HEK293 (cell line): Measurements from ENCODE around the gene DOCK9.

Experiments used
- CTCF ChIA-PET: fragments of 350-600 bp; formaldehyde crosslinking; extraction: SDS; loops from one replicate; lab custom pipeline; 2021; ENCODE audit warnings: antibody characterized with exemption; lab: Yijun Ruan, JAX
- POLR2A ChIA-PET: fragments of 300-600 bp; formaldehyde crosslinking; extraction: SDS; loops from one replicate; lab custom pipeline; 2020; ENCODE audit warnings: antibody characterized with exemption, inconsistent platforms; lab: Yijun Ruan, JAX
- H3K27ac ChIP-seq: fragments of 200-500 bp; sonication (Bioruptor generic); 2 replicates; pipeline ENCODE4 v1.5.1; 2014; ENCODE audit warnings: low read depth, low read length, control low read depth, inconsistent platforms; ENCODE audit errors: extremely low read depth
- H3K36me3 ChIP-seq, 2 experiments: fragments of 200-500 bp in 1 of 2; sonication (Bioruptor generic) in 1 of 2; 1 replicate in 1 of 2; 2 replicates in 1 of 2; pipeline ENCODE4 v1.5.1; 2014 to 2017; ENCODE audit warnings: inconsistent platforms in 2 of 2, low read length in 2 of 2; ENCODE audit not compliant: control insufficient read depth in 2 of 2, insufficient read depth in 1 of 2
- H3K4me1 ChIP-seq: fragments of 200-500 bp; sonication (Bioruptor generic); 2 replicates; pipeline ENCODE4 v1.5.1; 2014; ENCODE audit warnings: mild to moderate bottlenecking, low read length, inconsistent platforms; ENCODE audit not compliant: control insufficient read depth, insufficient read depth
- H3K4me3 ChIP-seq: 2 replicates; pipeline ENCODE4 v1.5.1; 2011; ENCODE audit warnings: low read depth, mild to moderate bottlenecking, control low read depth, low read length, moderate library complexity
- H3K9me3 ChIP-seq: fragments of 200-500 bp; sonication (Bioruptor generic); 2 replicates; pipeline ENCODE4 v1.5.1; 2014; ENCODE audit warnings: low read depth, low read length, inconsistent platforms; ENCODE audit not compliant: control insufficient read depth, insufficient read depth
- CTCF ChIP-seq: fragments of 450-650 bp; formaldehyde crosslinking; IDR thresholded peaks from 2 replicates; pipeline ENCODE4 v1.5.1; 2016; ENCODE audit warnings: missing biosample characterization, missing genetic modification characterization
- HOXD13 ChIP-seq: sonication (generic); formaldehyde crosslinking; IDR thresholded peaks from 2 replicates; pipeline ENCODE4 v1.8.0; 2022; ENCODE audit warnings: missing genetic modification reagents, borderline replicate concordance
- KLF9 ChIP-seq: fragments of 450-650 bp; formaldehyde crosslinking; IDR thresholded peaks from 2 replicates; pipeline ENCODE4 v1.5.1; 2016; ENCODE audit warnings: missing biosample characterization, missing genetic modification characterization, low read depth
- PRDM2 ChIP-seq: fragments of 450-650 bp; formaldehyde crosslinking; IDR thresholded peaks from 2 replicates; pipeline ENCODE4 v1.5.1; 2016; ENCODE audit warnings: missing biosample characterization, missing genetic modification characterization, borderline replicate concordance
- PRDM4 ChIP-seq: fragments of 450-650 bp; formaldehyde crosslinking; IDR thresholded peaks from 2 replicates; pipeline ENCODE4 v1.5.1; 2017; ENCODE audit warnings: missing biosample characterization, missing genetic modification characterization
- ZBTB1 ChIP-seq: fragments of 450-650 bp; formaldehyde crosslinking; IDR thresholded peaks from 2 replicates; pipeline ENCODE4 v1.5.1; 2016; ENCODE audit warnings: missing biosample characterization, missing genetic modification characterization
- ZIC2 ChIP-seq: fragments of 450-650 bp; formaldehyde crosslinking; IDR thresholded peaks from 2 replicates; pipeline ENCODE4 v1.5.1; 2016; ENCODE audit warnings: missing biosample characterization, missing genetic modification characterization
- ZNF2 ChIP-seq: fragments of 450-650 bp; formaldehyde crosslinking; IDR thresholded peaks from 2 replicates; pipeline ENCODE4 v1.5.1; 2016; ENCODE audit warnings: missing biosample characterization, missing genetic modification characterization
- ZNF221 ChIP-seq: fragments of 450-650 bp; formaldehyde crosslinking; IDR thresholded peaks from 2 replicates; pipeline ENCODE4 v1.5.1; 2017; ENCODE audit warnings: missing biosample characterization, missing genetic modification characterization, borderline replicate concordance
- ZNF23 ChIP-seq: fragments of 450-650 bp; formaldehyde crosslinking; IDR thresholded peaks from 2 replicates; pipeline ENCODE4 v1.5.1; 2016; ENCODE audit warnings: missing biosample characterization, missing genetic modification characterization, borderline replicate concordance
- ZNF248 ChIP-seq: fragments of 450-650 bp; formaldehyde crosslinking; IDR thresholded peaks from 2 replicates; pipeline ENCODE4 v1.5.1; 2017; ENCODE audit warnings: missing biosample characterization, missing genetic modification characterization
- ZNF302 ChIP-seq: fragments of 450-650 bp; formaldehyde crosslinking; IDR thresholded peaks from 2 replicates; pipeline ENCODE4 v1.5.1; 2016; ENCODE audit warnings: missing biosample characterization, missing genetic modification characterization, low read depth
- ZNF473 ChIP-seq: fragments of 450-650 bp; formaldehyde crosslinking; IDR thresholded peaks from 2 replicates; pipeline ENCODE4 v1.5.1; 2017; ENCODE audit warnings: missing biosample characterization, missing genetic modification characterization
- ZNF510 ChIP-seq: fragments of 450-650 bp; formaldehyde crosslinking; IDR thresholded peaks from 2 replicates; pipeline ENCODE4 v1.5.1; 2018; ENCODE audit warnings: mild to moderate bottlenecking, missing genetic modification characterization, missing biosample characterization; ENCODE audit not compliant: insufficient replicate concordance
- ZNF521 ChIP-seq: fragments of 450-650 bp; formaldehyde crosslinking; IDR thresholded peaks from 2 replicates; pipeline ENCODE4 v1.5.1; 2017; ENCODE audit warnings: missing biosample characterization, mild to moderate bottlenecking, missing genetic modification characterization
- ZNF530 ChIP-seq: fragments of 450-650 bp; formaldehyde crosslinking; IDR thresholded peaks from 2 replicates; pipeline ENCODE4 v1.5.1; 2016; ENCODE audit warnings: low read depth, missing biosample characterization, missing genetic modification characterization
- ZNF596 ChIP-seq: fragments of 450-650 bp; IDR thresholded peaks from 2 replicates; pipeline ENCODE4 v1.5.0; 2018; ENCODE audit warnings: missing biosample characterization, mild to moderate bottlenecking, missing genetic modification characterization, moderate library complexity
- ZNF600 ChIP-seq: fragments of 450-650 bp; formaldehyde crosslinking; IDR thresholded peaks from 2 replicates; pipeline ENCODE4 v1.5.1; 2016; ENCODE audit warnings: missing biosample characterization, missing genetic modification characterization
- ZNF624 ChIP-seq: fragments of 450-650 bp; formaldehyde crosslinking; IDR thresholded peaks from 2 replicates; pipeline ENCODE4 v1.5.1; 2017; ENCODE audit warnings: missing biosample characterization, missing genetic modification characterization
- ZNF629 ChIP-seq: fragments of 450-650 bp; formaldehyde crosslinking; IDR thresholded peaks from 2 replicates; pipeline ENCODE4 v1.5.1; 2017; ENCODE audit warnings: missing biosample characterization, missing genetic modification characterization
- ZNF660 ChIP-seq: fragments of 450-650 bp; IDR thresholded peaks from 2 replicates; pipeline ENCODE4 v1.5.1; 2018; ENCODE audit warnings: missing biosample characterization, mild to moderate bottlenecking, missing genetic modification characterization
- ZSCAN23 ChIP-seq: fragments of 450-650 bp; formaldehyde crosslinking; IDR thresholded peaks from 2 replicates; pipeline ENCODE4 v1.5.1; 2016; ENCODE audit warnings: missing biosample characterization, missing genetic modification characterization

DOCK9 gene

GRCh38 chr13:98761986-98762616 lies 215.8 kb downstream of the DOCK9 start (continued):
- TF ChIP-seq ZNF2 (tag by site-specific recombination) (no peak), ZNF221 (tag by site-specific recombination) (no peak), ZBTB1 (tag by site-specific recombination) (no peak), CTCF (tag by site-specific recombination) (no peak)

GRCh38 chr13:98761126-98761985 lies 216.5 kb downstream of the DOCK9 start:
- CTCF ChIA-PET, result interaction anchor here (0.6 kb wide), 1 partner anchor 104 kb away, joined by 3 read pairs; no protein-coding TSS in a partner anchor
- Histone ChIP-seq H3K4me1 (no peaks in the 10 kb centered on the region), H3K4me3 (no peak overlapping the region), H3K36me3 (no peaks in the 10 kb centered on the region), H3K27ac (no peak overlapping the region), H3K9me3 (no peaks in the 10 kb centered on the region)
- POLR2A ChIA-PET, result no interaction called here
- TF ChIP-seq ZNF23 (tag by site-specific recombination) (no peak), PRDM2 (tag by site-specific recombination) (no peak), ZNF624 (tag by site-specific recombination) (no peak), ZSCAN23 (no peak), ZNF302 (no peak), ZNF629 (tag by site-specific recombination) (no peak), PRDM4 (tag by site-specific recombination) (no peak), ZNF521 (no peak), ZNF660 (tag by site-specific recombination) (no peak), ZNF600 (tag by site-specific recombination) (no peak), HOXD13 (CRISPR knock-in tag) (no peak), ZNF473 (tag by site-specific recombination) (no peak), ZNF530 (no peak), ZNF596 (tag by site-specific recombination) (no peak), ZNF221 (tag by site-specific recombination) (no peak), ZNF248 (tag by site-specific recombination) (no peak), KLF9 (no peak), ZIC2 (tag by site-specific recombination) (no peak), ZNF510 (tag by site-specific recombination) (no peak)
